Endothelial cell of umbilical vein (primary cell): Measurements from ENCODE around the gene P2RX3. TPM values are rescaled to one million over a fixed set of nuclear protein-coding genes. Genes with fewer than 3 reads are reported as not detected.

ENCODE experiments used
- BruUV-seq: library from RNA; stranded (reverse); fragments of 400-500 nt; replicated peaks from 2 replicates; lab custom pipeline; 2021; lab: Mats Ljungman, UMichigan
- CTCF ChIA-PET: fragments of 300-600, 350-600 bp; sonication (Branson Sonifier 250); formaldehyde crosslinking; loops from one replicate; lab custom pipeline; 2021; ENCODE audit warnings: antibody characterized with exemption, inconsistent platforms; lab: Charles Lee
- POLR2A ChIA-PET: fragments of 300-600, 350-600 bp; sonication (Branson Sonifier 250); formaldehyde crosslinking; loops from one replicate; lab custom pipeline; 2021; ENCODE audit warnings: antibody characterized with exemption, inconsistent platforms; lab: Charles Lee
- DNase-seq: peaks from one replicate; pipeline ENCODE4 v3.0.0-alpha.2; 2011; ENCODE audit warnings: low read depth, low spot score
- FAIRE-seq: peaks from 2 replicates; lab custom pipeline; 2011; peaks lifted over from hg19 to GRCh38; lab: Jason Lieb, UNC
- H2AFZ ChIP-seq: 2 replicates; pipeline ENCODE4 v1.6.0; 2012; ENCODE audit warnings: low read depth, low read length, control low read depth, inconsistent platforms
- H3K27ac ChIP-seq: 2 replicates; pipeline ENCODE4 v1.5.1; 2011; ENCODE audit warnings: low read depth, mild to moderate bottlenecking, control low read depth, low read length, moderate library complexity; ENCODE audit not compliant: insufficient read depth
- H3K27me3 ChIP-seq, 2 experiments: 2 replicates each; pipeline versions ENCODE4 v1.6.0 to v1.6.1; 2011; ENCODE audit warnings: low read length in 2 of 2, mixed read lengths in 1 of 2; ENCODE audit not compliant: control insufficient read depth in 2 of 2, insufficient read depth in 2 of 2
- H3K36me3 ChIP-seq, 2 experiments: 2 replicates in 1 of 2; 3 replicates in 1 of 2; pipeline ENCODE4 v1.5.1; 2011; ENCODE audit warnings: low read length in 2 of 2, mild to moderate bottlenecking in 1 of 2, moderate library complexity in 1 of 2; ENCODE audit not compliant: control insufficient read depth in 2 of 2, insufficient read depth in 2 of 2; ENCODE audit errors: extremely low read depth in 1 of 2
- H3K4me1 ChIP-seq: 3 replicates; pipeline ENCODE4 v1.5.1; 2011; ENCODE audit warnings: mild to moderate bottlenecking, low read length; ENCODE audit not compliant: control insufficient read depth, insufficient read depth; ENCODE audit errors: extremely low read depth
- H3K4me2 ChIP-seq: 2 replicates; pipeline ENCODE4 v1.6.1; 2011; ENCODE audit warnings: low read length, control low read depth, mixed read lengths; ENCODE audit not compliant: insufficient read depth
- H3K4me3 ChIP-seq, 3 experiments: fragments of 200-600 bp in 1 of 3; sonication (generic), shearing (Covaris generic) in 1 of 3; replicated peaks in 1 of 3; 2 replicates each; pipeline ENCODE4 v1.5.1; 2011 to 2016; ENCODE audit warnings: control low read depth in 3 of 3, low read length in 3 of 3, mild to moderate bottlenecking in 2 of 3, inconsistent platforms in 1 of 3, low read depth in 1 of 3, moderate library complexity in 1 of 3; ENCODE audit not compliant: insufficient read depth in 1 of 3
- H3K79me2 ChIP-seq: 2 replicates; pipeline ENCODE4 v1.6.0; 2012; ENCODE audit warnings: low read length, inconsistent platforms; ENCODE audit not compliant: control insufficient read depth, insufficient read depth
- H3K9ac ChIP-seq: replicated peaks from 2 replicates; pipeline ENCODE3; 2011; ENCODE audit warnings: low read length, control low read depth; ENCODE audit not compliant: insufficient read depth; ENCODE audit errors: extremely low read depth
- H3K9me1 ChIP-seq: replicated peaks from 3 replicates; pipeline ENCODE4 v1.6.0; 2011; ENCODE audit warnings: mild to moderate bottlenecking, low read length; ENCODE audit not compliant: control insufficient read depth, insufficient read depth; ENCODE audit errors: extremely low read depth
- H3K9me3 ChIP-seq: replicated peaks from 2 replicates; pipeline ENCODE4 v1.5.1; 2012; ENCODE audit warnings: low read length, inconsistent platforms; ENCODE audit not compliant: control insufficient read depth, insufficient read depth
- H4K20me1 ChIP-seq: replicated peaks from 2 replicates; pipeline ENCODE3; 2011; ENCODE audit warnings: mild to moderate bottlenecking, low read length; ENCODE audit not compliant: control insufficient read depth, insufficient read depth; ENCODE audit errors: extremely low read depth
- CTCF ChIP-seq, 2 donors: IDR thresholded peaks; 1 replicate in 1 of 2; 2 replicates in 1 of 2; pipeline ENCODE4 v1.5.1; 2011; ENCODE audit warnings: low read length in 2 of 2, mild to moderate bottlenecking in 2 of 2, moderate library complexity in 2 of 2, control low read depth in 1 of 2, inconsistent platforms in 1 of 2, low read depth in 1 of 2; ENCODE audit not compliant: insufficient read depth in 1 of 2; ENCODE audit errors: extremely low read depth in 1 of 2
- EZH2 ChIP-seq: IDR thresholded peaks from 2 replicates; pipeline ENCODE4 v1.6.1; 2012; ENCODE audit warnings: borderline replicate concordance, low read depth, mild to moderate bottlenecking, moderate library complexity, low read length, inconsistent platforms; ENCODE audit not compliant: severe bottlenecking
- FOS ChIP-seq: IDR thresholded peaks from 2 replicates; pipeline ENCODE4 v1.6.1; 2011; ENCODE audit warnings: mild to moderate bottlenecking, low read length, moderate library complexity, borderline replicate concordance; ENCODE audit not compliant: insufficient read depth
- GATA2 ChIP-seq: IDR thresholded peaks from 2 replicates; pipeline ENCODE4 v1.7.0; 2011; ENCODE audit warnings: low read depth, mild to moderate bottlenecking, moderate library complexity, mixed read lengths, low read length; ENCODE audit not compliant: insufficient read length, insufficient read depth
- JUN ChIP-seq: IDR thresholded peaks from 2 replicates; pipeline ENCODE4 v1.6.1; 2011; ENCODE audit warnings: borderline replicate concordance, low read depth; ENCODE audit not compliant: insufficient read length, insufficient read depth
- MYC ChIP-seq: IDR thresholded peaks from one replicate; pipeline ENCODE4 v1.6.1; 2011; ENCODE audit warnings: mild to moderate bottlenecking, low read depth, low read length
- POLR2A ChIP-seq: IDR thresholded peaks from 2 replicates; pipeline ENCODE4 v1.6.1; 2012; ENCODE audit warnings: low read depth, mild to moderate bottlenecking, control low read depth, low read length
- POLR2AphosphoS5 ChIP-seq: IDR thresholded peaks from 2 replicates; pipeline ENCODE4 v1.6.1; 2012; ENCODE audit warnings: low read depth, mild to moderate bottlenecking, control low read depth, low read length, moderate library complexity; ENCODE audit not compliant: insufficient read depth
- dilution Hi-C: fragments of 300-500 bp; cut with MboI; formaldehyde crosslinking; loops from one replicate; pipeline ENCODE4 v1.15.0; 2019; ENCODE audit warnings: low sequenced_read_pairs; ENCODE audit not compliant: extremely low pct_ligation_motif_present
- intact Hi-C: fragments of 100-400 bp; cut with micrococcal nuclease; formaldehyde crosslinking; loops from one replicate; pipeline ENCODE4 v1.10.0; 2022
- polyA plus RNA-seq, 4 experiments: library from polyadenylated mRNA; depleted of rRNA in 3 of 4; stranded (reverse) in 3 of 4; unstranded in 1 of 4; fragments of >200 nt; gene quantifications; 2 replicates each; pipeline versions ENCODE4 v1.2.1 to v1.2.3, GENCODE V29; 2011 to 2012; ENCODE audit warnings: missing spikeins in 1 of 4
- total RNA-seq: library from RNA; stranded (reverse); gene quantifications from 2 replicates; pipeline ENCODE4 v1.2.3, GENCODE V29; 2021

Gene P2RX3
- total and polyA plus RNA-seq, 2 donors (not counting 3 experiments of a cell fraction or from before 2014, with no cell fraction given): not detected

GRCh38 chr11:57368845-57369232, 30.7 kb downstream of the P2RX3 start:
- ChIA-PET CTCF (interaction anchor here (1.9 kb wide), 1 partner anchor 9 kb away, joined by 4 read pairs; no protein-coding TSS in a partner anchor), POLR2A (no interaction called here)
- H3K36me3 ChIP-seq: no peaks in the 10 kb centered on the region
- no peak overlapping the region for H2AFZ ChIP-seq
- H3K9me3 ChIP-seq: no peaks in the 10 kb centered on the region
- no peak overlapping the region for H3K4me2 ChIP-seq
- no TSS peak for BruUV-seq
- no peaks in the 10 kb centered on the region for H3K9me1 ChIP-seq
- no peak overlapping the region for H3K4me3 ChIP-seq
- H3K9ac ChIP-seq: no peak overlapping the region
- H4K20me1 ChIP-seq: no peaks in the 10 kb centered on the region
- H3K4me1 ChIP-seq: no peaks in the 10 kb centered on the region
- DNase-seq (no peak), FAIRE-seq (no peak)
- dilution Hi-C loops (no loop called here), intact Hi-C loops (no loop called here)
- no peak overlapping the region for H3K27ac ChIP-seq
- H3K27me3 ChIP-seq: peaks cover 0 to 2% of the 10 kb centered on the region in 2 experiments
- TF ChIP-seq POLR2A (no peak), CTCF (IDR thresholded peaks at IDR 0.05; ENCODE audit: extremely low read depth in 1 of 2, insufficient read depth in 1 of 2, low read depth in 1 of 2, low read length in 2 of 2) (no peak), FOS (no peak), EZH2 (no peak), GATA2 (no peak)
- no peaks in the 10 kb centered on the region for H3K79me2 ChIP-seq

GRCh38 chr11:57370251-57370650, 32.1 kb downstream of the P2RX3 start:
- H3K27me3 ChIP-seq: peaks cover 0 to 2% of the 10 kb centered on the region in 2 experiments
- intact Hi-C loops (no loop called here), dilution Hi-C loops (no loop called here)
- TF ChIP-seq POLR2A: no peak
- TF ChIP-seq JUN: no peak
- TF ChIP-seq EZH2: no peak
- no peak for TF ChIP-seq CTCF (IDR thresholded peaks at IDR 0.05; ENCODE audit: extremely low read depth in 1 of 2, insufficient read depth in 1 of 2, low read depth in 1 of 2, low read length in 2 of 2)
- no peak for TF ChIP-seq FOS
- TF ChIP-seq POLR2AphosphoS5: no peak
- TF ChIP-seq MYC: no peak
- H3K79me2 ChIP-seq: no peaks in the 10 kb centered on the region
- FAIRE-seq (no peak), DNase-seq (no peak)
- no TSS peak for BruUV-seq
- no peaks in the 10 kb centered on the region for H3K9me1 ChIP-seq
- CTCF ChIA-PET: interaction anchor here (1.0 to 2.3 kb wide), 4 partner anchors 10 to 88 kb away, joined by 3 to 12 read pairs (median 4); no protein-coding TSS in a partner anchor
- no peaks in the 10 kb centered on the region for H3K4me1 ChIP-seq
- H3K9ac ChIP-seq: no peak overlapping the region
- POLR2A ChIA-PET: no interaction called here
- no peaks in the 10 kb centered on the region for H3K36me3 ChIP-seq
- no peaks in the 10 kb centered on the region for H4K20me1 ChIP-seq
- H3K9me3 ChIP-seq: no peaks in the 10 kb centered on the region
- H3K4me3 ChIP-seq: no peak overlapping the region
- H3K4me2 ChIP-seq: no peak overlapping the region
- no peak overlapping the region for H2AFZ ChIP-seq
- H3K27ac ChIP-seq: no peak overlapping the region
